SK-N-SH (cell line): Measurements from ENCODE around the gene CTSH.

ENCODE experiments used
- CHD2 ChIP-seq: fragments of 150-350 bp; IDR thresholded peaks from 2 replicates; pipeline ENCODE4 v1.6.1; 2018; ENCODE audit warnings: low read length; ENCODE audit not compliant: partially characterized antibody
- CTCF ChIP-seq: fragments of 200-600 bp; sonication (generic); IDR thresholded peaks from 2 replicates; pipeline ENCODE4 v1.6.1; 2017; ENCODE audit warnings: antibody characterized with exemption, mild to moderate bottlenecking, moderate library complexity
- EP300 ChIP-seq, 2 experiments: IDR thresholded peaks; 2 replicates each; pipeline versions ENCODE4 v1.4.0 to v1.6.1; 2012; ENCODE audit warnings: borderline replicate concordance in 1 of 2, low read depth in 1 of 2, low read length in 1 of 2
- FOXJ3 ChIP-seq: sonication (generic); formaldehyde crosslinking; IDR thresholded peaks from 2 replicates; pipeline ENCODE4 v1.5.1; 2020; ENCODE audit warnings: mild to moderate bottlenecking, missing genetic modification reagents
- GATA2 ChIP-seq: sonication (generic); formaldehyde crosslinking; IDR thresholded peaks from 2 replicates; pipeline ENCODE4 v1.5.0; 2020; ENCODE audit warnings: mild to moderate bottlenecking, missing genetic modification reagents
- MAX ChIP-seq: IDR thresholded peaks from 2 replicates; pipeline ENCODE4 v1.4.0; 2012; ENCODE audit warnings: low read depth
- MEF2A ChIP-seq: IDR thresholded peaks from 2 replicates; pipeline ENCODE4 v1.4.0; 2012; ENCODE audit warnings: low read depth, borderline replicate concordance
- POLR2AphosphoS5 ChIP-seq: IDR thresholded peaks from 2 replicates; pipeline ENCODE4 v1.6.1; 2012; ENCODE audit warnings: low read depth, low read length
- REST ChIP-seq: IDR thresholded peaks from 2 replicates; pipeline ENCODE4 v1.6.1; 2012; ENCODE audit warnings: mild to moderate bottlenecking, low read depth, low read length, moderate library complexity
- RFX5 ChIP-seq: IDR thresholded peaks from 2 replicates; pipeline ENCODE4 v1.6.1; 2012; ENCODE audit warnings: mild to moderate bottlenecking, improper control_type of control experiment, low read length
- SIN3A ChIP-seq: IDR thresholded peaks from 2 replicates; pipeline ENCODE4 v1.6.1; 2012; ENCODE audit warnings: low read depth, mild to moderate bottlenecking, low read length, moderate library complexity, borderline replicate concordance
- USF2 ChIP-seq: fragments of 150-350 bp; IDR thresholded peaks from 2 replicates; pipeline ENCODE4 v1.6.1; 2017; ENCODE audit warnings: antibody characterized with exemption, low read length, low read depth, borderline replicate concordance

GRCh38 chr15:78923015-78923414, 21.8 kb downstream of the CTSH start:
- TF ChIP-seq CHD2 = no peak
- no peak for TF ChIP-seq RFX5
- no peak for TF ChIP-seq REST
- TF ChIP-seq MEF2A = no peak
- no peak for TF ChIP-seq POLR2AphosphoS5
- no peak for TF ChIP-seq CTCF
- TF ChIP-seq EP300 (IDR thresholded peaks at IDR 0.05; ENCODE audit: borderline replicate concordance in 1 of 2, low read depth in 1 of 2, low read length in 1 of 2) = no peak
- TF ChIP-seq SIN3A = no peak
- no peak for TF ChIP-seq GATA2 (CRISPR knock-in tag)
- TF ChIP-seq FOXJ3 (CRISPR knock-in tag) = no peak
- TF ChIP-seq MAX = no peak
- no peak for TF ChIP-seq USF2
